T follicular helper cell (primary cell): ENCODE data around the gene DDAH2.
A peak's percentile ranks its signal among the peaks of the same experiment; 100 is the strongest.

Experiments used
- DNase-seq: peaks from one replicate; pipeline ENCODE4 v3.0.0-alpha.2; 2020; ENCODE audit warnings: low read depth

DDAH2 gene

DNA sequence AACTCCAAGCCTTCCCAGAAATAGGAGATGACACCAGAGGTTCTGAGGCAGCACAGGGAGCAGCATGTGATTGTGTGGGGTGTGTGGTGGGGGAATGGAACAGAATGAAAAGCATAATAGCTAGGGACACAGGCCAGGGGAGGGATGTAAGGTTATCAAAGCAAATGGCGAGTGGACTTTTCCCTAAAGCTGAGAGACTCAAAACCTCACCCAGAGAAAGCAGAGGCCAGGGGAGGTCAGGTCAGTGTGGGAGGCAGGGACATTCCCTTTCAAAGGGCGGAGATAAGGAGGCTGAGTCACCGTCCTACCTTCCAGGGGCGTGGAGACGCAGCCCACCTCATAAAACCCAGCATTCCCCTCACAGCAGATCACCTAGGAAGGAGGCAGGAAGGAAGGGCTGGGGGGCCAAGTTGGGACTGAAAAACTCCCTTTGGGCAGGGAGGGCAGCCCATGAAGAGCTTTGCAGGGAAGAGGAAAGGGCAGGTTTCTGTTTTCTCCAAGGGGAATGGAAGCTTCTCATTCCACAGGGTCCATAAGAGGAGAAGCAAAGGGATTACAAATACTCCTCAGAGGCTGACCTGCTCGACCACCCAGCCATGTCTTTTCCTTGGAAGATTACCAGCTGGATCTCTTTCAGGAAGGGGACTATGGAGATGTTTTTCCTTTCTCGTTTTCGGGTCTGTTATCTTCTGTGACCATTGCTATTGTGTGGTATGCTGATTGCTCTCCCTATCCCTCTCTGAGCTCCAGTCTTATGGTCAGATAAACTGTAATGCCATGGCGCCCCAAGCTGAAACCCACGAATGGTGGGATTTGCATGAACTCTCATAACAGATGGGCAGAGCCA, 38.6 kb downstream of the DDAH2 start:
- DNase-seq: no peak

DNA sequence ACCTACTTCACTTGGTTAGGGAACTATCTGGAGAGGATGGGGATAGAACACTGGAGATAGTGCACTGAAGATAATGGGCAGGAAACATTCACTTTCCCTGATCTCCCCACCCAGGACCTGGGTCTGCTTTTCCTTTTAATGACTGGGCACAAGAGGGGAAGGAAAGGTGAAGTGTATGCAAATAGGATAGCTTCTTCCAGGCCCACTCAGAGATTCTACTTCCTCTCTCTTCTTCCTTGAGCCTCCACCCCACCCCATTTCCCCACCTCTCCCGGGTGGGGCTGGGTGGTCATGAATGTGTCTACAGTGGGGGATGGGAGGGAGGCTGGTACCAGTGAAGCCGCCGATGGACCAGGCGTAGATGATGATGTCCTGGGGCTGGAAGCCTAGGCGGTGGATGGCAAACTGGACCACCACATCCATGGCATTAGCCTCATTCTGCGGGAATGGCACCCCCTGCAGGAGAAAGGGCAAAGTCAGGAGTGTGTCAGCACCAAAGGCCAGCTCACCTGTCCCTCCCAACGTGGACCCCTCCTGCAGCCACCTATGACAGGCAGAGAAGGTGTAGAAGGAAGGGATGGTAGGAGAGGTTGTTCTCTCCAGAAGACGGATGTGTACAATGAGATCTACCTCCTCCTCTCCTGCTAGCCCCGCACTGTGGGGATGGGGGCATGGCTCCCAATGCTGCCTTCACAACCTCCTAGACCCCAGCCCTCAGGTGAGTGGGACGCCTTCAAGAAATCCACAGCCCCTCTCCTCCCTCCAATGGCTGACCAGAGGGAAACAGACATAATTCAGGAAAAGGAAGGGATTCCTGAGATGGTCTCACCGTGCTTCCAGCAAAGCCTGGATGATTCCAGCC, 39.6 kb downstream of the DDAH2 start:
- DNase-seq: no peak

DNA sequence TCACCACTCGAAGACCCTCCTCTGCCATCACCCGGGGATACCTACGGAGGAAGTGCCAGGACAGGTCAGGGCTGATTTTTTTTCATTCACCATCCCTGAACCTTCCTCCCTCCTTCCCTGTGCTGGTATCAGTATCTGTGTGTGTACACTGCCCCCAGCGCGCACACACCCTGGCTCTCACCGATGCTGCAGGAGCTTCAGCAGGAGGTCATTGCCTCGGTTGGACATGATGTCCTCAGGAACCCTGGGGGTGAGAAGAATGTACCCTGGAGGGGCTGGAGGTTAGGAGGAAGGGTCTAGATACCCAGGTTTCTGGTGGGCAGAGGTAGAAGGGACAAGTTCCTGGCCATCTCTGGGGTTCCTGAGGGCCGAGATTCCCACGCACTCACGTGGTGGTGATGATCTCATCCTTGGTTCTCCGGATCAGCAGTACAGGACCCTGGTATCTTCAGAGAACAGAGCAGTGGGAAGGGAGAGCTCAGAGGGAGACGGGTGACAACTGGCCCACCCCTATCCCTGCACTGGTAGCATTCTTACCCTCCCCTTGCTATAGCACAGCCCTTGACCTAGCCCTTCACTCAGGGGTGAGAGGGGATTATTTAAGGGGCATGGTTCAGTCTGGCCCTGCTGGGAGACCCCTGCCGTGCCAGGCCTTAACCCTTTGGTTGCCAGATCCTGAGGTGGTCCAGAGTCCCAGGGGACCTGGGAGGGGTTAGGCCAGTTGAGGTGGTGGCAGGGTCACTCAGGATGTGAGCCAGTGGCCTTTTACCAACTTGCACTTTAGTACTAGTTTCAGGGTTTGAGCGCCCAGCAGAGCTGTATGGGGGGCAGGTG, 41.0 kb downstream of the DDAH2 start:
- no peak for DNase-seq

DNA sequence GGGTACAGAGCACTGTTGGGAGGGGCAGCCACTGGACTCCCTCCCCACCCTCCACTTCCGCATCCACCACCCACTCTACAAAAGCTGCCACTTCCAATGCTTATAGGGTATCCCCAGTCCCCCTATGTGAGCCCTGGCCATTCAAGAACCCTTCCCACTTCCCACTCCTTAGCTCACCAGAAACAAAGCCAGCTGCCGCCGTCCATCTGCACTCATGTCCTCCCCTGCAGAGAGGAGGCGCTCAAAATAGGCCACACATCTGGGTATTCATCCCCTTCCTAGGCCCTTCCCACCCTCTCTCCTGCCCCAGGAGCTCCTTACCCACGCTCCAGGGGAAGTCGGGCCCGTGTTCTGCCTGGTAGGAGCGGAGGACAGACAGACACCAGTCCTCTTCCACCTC, 41.8 kb downstream of the DDAH2 start:
- no peak for DNase-seq

DNA sequence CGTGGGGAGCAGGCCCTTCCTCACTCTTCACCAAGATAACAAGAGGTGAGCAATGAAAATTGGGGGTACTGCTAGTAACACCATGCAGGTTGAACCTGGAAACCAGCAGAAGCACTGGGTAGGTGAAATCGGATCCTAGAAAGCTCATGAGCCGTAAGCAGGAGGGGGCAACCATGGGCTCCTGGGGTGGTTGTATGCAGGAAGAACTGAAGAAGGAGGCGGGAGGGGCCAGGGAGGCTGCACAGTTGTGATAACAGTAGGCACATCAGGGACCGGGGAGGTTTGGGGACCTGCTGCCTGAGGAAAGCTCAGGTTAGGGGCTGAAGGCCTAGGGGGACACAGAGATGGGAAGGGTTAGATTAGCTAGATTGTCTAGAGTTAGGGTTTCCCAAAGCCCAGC, 42.6 kb downstream of the DDAH2 start:
- DNase-seq: no peak

DNA sequence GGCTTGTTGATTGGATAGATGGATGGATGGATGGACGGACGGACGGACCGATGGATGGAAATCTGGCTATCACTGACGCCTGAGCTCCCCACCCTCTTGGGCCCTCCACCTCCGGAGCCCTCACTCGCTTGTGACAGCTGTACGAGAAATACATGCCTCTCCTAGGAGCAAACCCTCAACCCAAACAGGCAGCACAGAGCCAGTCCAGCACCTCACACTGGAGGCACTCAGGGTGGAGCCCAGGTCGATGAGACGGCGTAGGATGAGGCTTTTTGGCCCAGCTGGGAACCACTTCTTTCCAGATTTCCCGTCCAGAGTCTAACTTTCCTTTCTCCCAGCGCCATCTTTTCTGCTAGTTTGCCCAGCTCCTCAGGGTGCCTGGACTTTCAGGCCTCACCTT, 45.5 kb downstream of the DDAH2 start:
- no peak for DNase-seq

DNA sequence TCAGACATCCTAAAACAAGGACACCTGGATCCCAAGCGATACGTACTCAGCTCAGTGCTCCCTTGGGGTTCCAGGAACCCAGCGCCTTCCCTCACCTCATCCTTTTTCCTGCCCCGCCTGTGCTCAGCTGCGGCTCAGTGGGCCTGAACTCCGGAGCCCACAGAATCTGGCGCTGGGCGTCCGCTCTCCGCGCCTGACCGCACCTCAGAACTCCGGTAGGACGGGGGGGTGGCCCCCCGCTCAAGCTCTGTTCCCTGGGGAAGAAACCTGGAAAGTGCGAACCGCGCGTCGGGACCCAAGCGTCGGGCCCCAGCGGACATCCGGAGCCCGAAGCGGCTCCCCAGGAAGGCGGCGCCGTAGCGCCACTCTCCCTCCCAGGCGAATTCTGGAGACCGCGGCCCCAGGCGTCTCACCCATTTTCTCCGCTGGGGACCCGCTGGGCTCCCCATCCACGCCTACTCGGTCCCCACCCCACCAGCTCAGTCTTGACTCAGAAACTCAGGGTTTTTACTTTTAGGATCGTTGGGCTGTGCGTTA, 47.9 kb downstream of the DDAH2 start:
- DNase-seq: peak; percentile 17

DNA sequence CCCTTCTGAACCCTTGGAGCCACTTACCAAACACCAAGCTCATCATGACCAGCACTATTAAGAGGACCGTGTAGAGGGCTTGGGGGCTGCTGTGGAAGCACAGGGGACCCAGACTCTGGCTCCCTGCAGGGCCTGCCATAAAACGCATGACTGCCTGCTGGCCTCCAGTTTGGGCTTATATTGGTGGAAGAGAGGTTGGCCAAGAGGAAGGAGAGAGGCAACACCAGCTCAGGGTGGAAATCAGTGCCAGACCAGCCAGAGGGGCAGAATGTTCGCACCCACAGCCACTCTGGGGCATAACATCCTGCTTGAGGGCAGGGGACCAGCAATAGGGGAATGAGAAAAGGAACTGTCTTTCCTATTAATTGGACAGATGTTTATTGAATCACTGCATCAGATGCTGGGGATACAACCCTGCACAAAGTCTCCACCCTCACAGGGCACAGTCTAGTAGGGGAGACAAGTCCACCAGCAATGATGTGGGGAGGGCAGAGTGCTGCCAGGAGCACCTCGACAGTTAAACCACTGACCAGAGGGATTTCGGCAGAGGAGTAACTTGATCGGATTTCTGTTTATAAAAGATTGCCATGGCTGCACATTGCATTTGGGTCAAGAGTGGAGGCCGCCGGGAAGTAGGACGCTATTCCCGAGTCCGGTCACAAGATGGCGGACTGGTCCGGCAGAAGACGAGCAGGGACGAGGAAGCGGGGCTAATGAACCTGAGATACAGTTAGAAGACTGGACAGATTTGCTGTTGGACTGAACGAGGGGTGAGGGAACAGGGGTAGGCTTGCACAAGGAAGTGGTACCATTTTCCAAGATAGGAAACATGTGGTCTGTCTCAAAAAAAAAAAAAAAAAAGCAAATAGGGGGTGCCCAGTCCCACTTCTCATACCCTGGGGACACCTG, 48.6 kb downstream of the DDAH2 start, which contains the start of gene LY6G5C:
TSS of gene LY6G5C (minus strand) at position 842 of the 909 bp plus-strand sequence. CDS start at position 148, 694 bp downstream.
- DNase-seq: peak; percentile 39

DNA sequence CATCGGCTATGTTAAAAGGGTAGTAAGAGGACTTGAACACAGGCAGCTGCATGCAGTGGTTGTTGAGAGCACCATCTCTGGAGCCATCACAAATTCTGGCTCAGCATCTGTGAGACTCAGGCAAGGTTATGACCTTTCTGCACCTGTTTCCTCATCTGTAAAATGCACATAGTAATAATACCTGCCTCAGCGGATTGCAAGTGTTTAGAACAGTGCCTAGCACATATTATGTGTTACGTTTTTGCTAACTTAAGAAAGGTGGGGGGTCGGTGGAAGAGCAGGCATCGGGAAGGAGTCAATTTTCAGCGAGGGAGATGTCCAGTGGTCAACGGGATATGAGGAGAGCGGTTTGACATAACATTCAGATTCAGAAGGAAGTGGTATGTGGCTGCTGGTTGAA, 51.1 kb downstream of the DDAH2 start:
- DNase-seq: no peak
